HCT116 (cell line): ENCODE data around the gene CLDN14. TPM values are rescaled to one million over a fixed set of nuclear protein-coding genes. Genes with fewer than 3 reads are reported as not detected.

ENCODE experiments used
- ATAC-seq: fragments of 200-7000 bp; cut with Tn5 transposase; 2 replicates; pipeline ENCODE4 v1.9.1; 2020; ENCODE audit warnings: mild to moderate bottlenecking, moderate library complexity
- BruUV-seq: library from RNA; stranded (reverse); fragments of 400-500 nt; replicated peaks from 2 replicates; lab custom pipeline; 2021; lab: Mats Ljungman, UMichigan
- CTCF ChIA-PET: fragments of 300-600 bp; sonication (Branson Sonifier 250); formaldehyde crosslinking; loops from one replicate; lab custom pipeline; 2021; ENCODE audit warnings: antibody characterized with exemption; lab: Charles Lee
- POLR2A ChIA-PET: fragments of 300-600, 350-600 bp; sonication (Branson Sonifier 250); formaldehyde crosslinking; loops from one replicate; lab custom pipeline; 2021; ENCODE audit warnings: antibody characterized with exemption; lab: Charles Lee
- RAD21 ChIA-PET, 2 experiments: fragments of 300-600 bp; sonication (Branson Sonifier 250); formaldehyde crosslinking; loops; one replicate each; lab custom pipeline; 2023; ENCODE audit warnings: low total read pairs in 2 of 2; ENCODE audit not compliant: uncharacterized antibody in 2 of 2, unreplicated experiment in 2 of 2, low non-redundant PET in 1 of 2; lab: Charles Lee
- DNase-seq: peaks from one replicate; pipeline ENCODE4 v3.0.0-alpha.2; 2010; ENCODE audit warnings: low read depth, low spot score
- H2AFZ ChIP-seq: fragments of 200-600 bp; shearing (Covaris generic), sonication (generic); 2 replicates; pipeline ENCODE4 v1.6.1; 2017; ENCODE audit warnings: low read depth, mixed run types, mixed read lengths, antibody characterized with exemption, low read length; ENCODE audit not compliant: poor library complexity, severe bottlenecking
- H3K27ac ChIP-seq: 2 replicates; pipeline ENCODE4 v1.5.1; 2012; ENCODE audit warnings: low read depth, low read length
- H3K27me3 ChIP-seq: fragments of 200-600 bp; sonication (generic); 2 replicates; pipeline ENCODE4 v1.6.1; 2016; ENCODE audit warnings: mixed run types, low read length, mixed read lengths; ENCODE audit not compliant: insufficient read depth
- H3K36me3 ChIP-seq, 2 experiments: fragments of 200-500 bp in 1 of 2; fragments of 200-600 bp in 1 of 2; sonication (Bioruptor generic) in 1 of 2; sonication (generic) in 1 of 2; 2 replicates each; pipeline versions ENCODE4 v1.5.1 to v1.6.1; 2014 to 2016; ENCODE audit warnings: low read length in 2 of 2, inconsistent platforms in 1 of 2, mixed read lengths in 1 of 2, mixed run types in 1 of 2; ENCODE audit not compliant: insufficient read depth in 2 of 2, control insufficient read depth in 1 of 2
- H3K4me1 ChIP-seq, 2 experiments: fragments of 200-600 bp in 1 of 2; sonication (generic) in 1 of 2; 2 replicates each; pipeline versions ENCODE4 v1.5.1 to v1.6.1; 2012 to 2017; ENCODE audit warnings: low read length in 2 of 2, inconsistent platforms in 1 of 2, mild to moderate bottlenecking in 1 of 2, mixed read lengths in 1 of 2, mixed run types in 1 of 2, moderate library complexity in 1 of 2; ENCODE audit not compliant: insufficient read depth in 2 of 2, control insufficient read depth in 1 of 2
- H3K4me2 ChIP-seq: fragments of 200-600 bp; sonication (generic); 2 replicates; pipeline ENCODE4 v1.6.1; 2017; ENCODE audit warnings: mixed run types, low read length, mixed read lengths
- H3K4me3 ChIP-seq, 2 experiments: fragments of 200-600 bp in 1 of 2; sonication (generic) in 1 of 2; replicated peaks in 1 of 2; 2 replicates each; pipeline ENCODE4 v1.5.1; 2011 to 2016; ENCODE audit warnings: low read length in 2 of 2, control low read depth in 1 of 2, low read depth in 1 of 2, mild to moderate bottlenecking in 1 of 2, mixed read lengths in 1 of 2, mixed run types in 1 of 2
- H3K79me2 ChIP-seq: fragments of 200-600 bp; sonication (generic); 2 replicates; pipeline ENCODE4 v1.6.1; 2017; ENCODE audit warnings: mild to moderate bottlenecking, mixed run types, low read length, moderate library complexity, mixed read lengths; ENCODE audit not compliant: insufficient read depth
- H3K9ac ChIP-seq: fragments of 200-600 bp; sonication (generic); 2 replicates; pipeline ENCODE4 v1.6.1; 2016; ENCODE audit warnings: low read length, mixed read lengths
- H3K9me2 ChIP-seq: fragments of 200-600 bp; sonication (generic), shearing (Covaris generic); 2 replicates; pipeline ENCODE4 v1.6.1; 2017; ENCODE audit warnings: mixed run types, mild to moderate bottlenecking, moderate library complexity; ENCODE audit not compliant: insufficient read depth
- H3K9me3 ChIP-seq, 2 experiments: fragments of 200-500 bp in 1 of 2; fragments of 200-600 bp in 1 of 2; sonication (Bioruptor generic) in 1 of 2; sonication (generic) in 1 of 2; 2 replicates each; pipeline ENCODE4 v1.6.1; 2014 to 2017; ENCODE audit warnings: low read length in 2 of 2, mixed read lengths in 2 of 2, inconsistent platforms in 1 of 2, low read depth in 1 of 2, mild to moderate bottlenecking in 1 of 2, mixed run types in 1 of 2, moderate library complexity in 1 of 2; ENCODE audit not compliant: control insufficient read depth in 1 of 2, insufficient read depth in 1 of 2
- H4K20me1 ChIP-seq: fragments of 200-600 bp; sonication (generic), shearing (Covaris generic); 2 replicates; pipeline ENCODE4 v1.6.1; 2017; ENCODE audit warnings: mixed run types, mild to moderate bottlenecking, moderate library complexity; ENCODE audit not compliant: insufficient read depth
- EZH2phosphoT487 ChIP-seq: fragments of 200-600 bp; IDR thresholded peaks from 2 replicates; pipeline ENCODE4 v1.6.1; 2018; ENCODE audit warnings: antibody characterized with exemption, borderline replicate concordance
- JUND ChIP-seq: IDR thresholded peaks from 2 replicates; pipeline ENCODE4 v1.6.1; 2012
- REST ChIP-seq: IDR thresholded peaks from 2 replicates; pipeline ENCODE4 v1.6.1; 2012; ENCODE audit warnings: low read depth
- SP1 ChIP-seq: IDR thresholded peaks from 2 replicates; pipeline ENCODE4 v1.6.1; 2012; ENCODE audit warnings: low read depth
- TCF7L2 ChIP-seq: IDR thresholded peaks from 2 replicates; pipeline ENCODE4 v1.7.0; 2011; ENCODE audit warnings: borderline replicate concordance, inconsistent platforms; ENCODE audit not compliant: insufficient read depth, insufficient read length; ENCODE audit errors: extremely low read depth
- YY1 ChIP-seq: IDR thresholded peaks from 2 replicates; pipeline ENCODE4 v1.6.1; 2011; ENCODE audit warnings: low read length, low read depth, moderate library complexity, mild to moderate bottlenecking; ENCODE audit not compliant: insufficient replicate concordance; ENCODE audit errors: extremely low read depth
- ZBTB33 ChIP-seq: IDR thresholded peaks from 2 replicates; pipeline ENCODE4 v1.6.1; 2011; ENCODE audit warnings: mild to moderate bottlenecking, low read length, moderate library complexity; ENCODE audit not compliant: insufficient replicate concordance; ENCODE audit errors: extremely low read depth
- intact Hi-C: fragments of 100-400 bp; cut with micrococcal nuclease; formaldehyde crosslinking; loops from 2 replicates; pipeline ENCODE4 v1.10.0; 2022
- total RNA-seq: library from RNA; stranded (reverse); gene quantifications from one replicate; pipeline ENCODE4 v1.2.1, GENCODE V29; 2021; ENCODE audit not compliant: unreplicated experiment

CLDN14 gene
- total RNA-seq, 1 experiment from 2014 or later: not detected

- ChIA-PET POLR2A (no interaction called here), CTCF (no interaction called here), RAD21 (no interaction called here)
- H2AFZ ChIP-seq: no peak overlapping the region
- H3K4me1 ChIP-seq: 0 out of 4 replicates have a peak, but pooled peaks cover 0 to 2% of the 10 kb centered on the region in 2 experiments
- BruUV-seq: no TSS peak
- no peak overlapping the region for H3K9ac ChIP-seq
- H3K4me2 ChIP-seq: no peak overlapping the region
- H3K36me3 ChIP-seq: peaks cover 35 to 38% of the 10 kb centered on the region in 2 experiments
- intact Hi-C loops: no loop called here
- H3K9me2 ChIP-seq: no peaks in the 10 kb centered on the region
- no peak for DNase-seq
- no peaks in the 10 kb centered on the region for H4K20me1 ChIP-seq
- no peak for ATAC-seq
- no peaks in the 10 kb centered on the region for H3K27me3 ChIP-seq
- H3K4me3 ChIP-seq: no peak overlapping the region
- TF ChIP-seq JUND: no peak
- no peak for TF ChIP-seq SP1
- no peak for TF ChIP-seq EZH2phosphoT487
- no peak for TF ChIP-seq TCF7L2
- no peak overlapping the region for H3K27ac ChIP-seq
- no peaks in the 10 kb centered on the region for H3K79me2 ChIP-seq
- H3K9me3 ChIP-seq: no peaks in the 10 kb centered on the region
These were observed 64.5 kb downstream of the CLDN14 start for GRCh38 chr21:36415375-36415774.

GRCh38 chr21:36412916-36413315, 67.0 kb downstream of the CLDN14 start:
- Histone ChIP-seq H3K9me2 (no peaks in the 10 kb centered on the region), H3K4me3 (no peak overlapping the region), H3K4me2 (no peak overlapping the region), H3K9ac (no peak overlapping the region), H3K27me3 (no peaks in the 10 kb centered on the region), H3K79me2 (no peaks in the 10 kb centered on the region), H4K20me1 (no peaks in the 10 kb centered on the region), H2AFZ (no peak overlapping the region), H3K36me3 (peaks cover 38 to 42% of the 10 kb centered on the region in 2 experiments), H3K27ac (no peak overlapping the region), H3K4me1 (no peaks in the 10 kb centered on the region), H3K9me3 (no peaks in the 10 kb centered on the region)
- RAD21 ChIA-PET: no interaction called here
- TF ChIP-seq YY1 (no peak), ZBTB33 (no peak), REST (no peak)
- POLR2A ChIA-PET: no interaction called here
- CTCF ChIA-PET: no interaction called here
- DNase-seq (no peak), ATAC-seq (no peak)
- BruUV-seq: no TSS peak
- intact Hi-C loops: no loop called here
